Measurements from ENCODE around the gene SLC19A1. TPM values are rescaled to one million over a fixed set of nuclear protein-coding genes. Genes with fewer than 3 reads are reported as not detected.

Gene SLC19A1
- total and polyA plus RNA-seq, 3 experiments from 2014 or later = 7.0 to 66.8 (median 55.7) TPM

DNA sequence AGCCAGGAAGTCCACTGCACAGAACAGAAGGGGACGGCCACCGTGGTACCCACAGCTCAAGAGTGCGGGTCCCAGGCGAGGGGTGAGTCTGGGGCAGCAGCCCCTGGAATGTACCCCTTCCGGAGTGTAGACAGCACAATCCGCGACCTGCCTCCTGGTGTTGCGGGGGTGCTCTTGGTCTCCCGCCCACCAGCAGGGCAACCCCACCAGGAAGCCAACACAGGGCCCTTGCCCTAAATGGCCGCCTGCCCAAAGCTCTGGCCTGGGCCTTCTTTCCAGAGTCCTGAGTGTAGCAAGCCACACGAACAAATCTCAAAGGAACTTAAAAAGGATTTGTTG lies 1.1 kb upstream of the SLC19A1 start:
- Mint-ChIP-seq H3K27me3 (no peaks in the 10 kb centered on the region), H3K4me1 (peaks cover 6 to 17% (median 9%) of the 10 kb centered on the region in 3 donors), H3K36me3 (no peaks in the 10 kb centered on the region), H3K4me3 (peak overlapping the region; percentile 41 to 88 (median 66)), H3K27ac (peak overlapping the region in 2 of 8 donors; percentile 9 to 68), H3K9me3 (no peaks in the 10 kb centered on the region)
- no peak overlapping the region for H3K27ac ChIP-seq (ENCODE audit: low read depth, low read length)
- H3K9me3 ChIP-seq (ENCODE audit: low read length) = no peaks in the 10 kb centered on the region
- POLR2A ChIA-PET = no interaction called here
- H3K36me3 ChIP-seq (ENCODE audit: insufficient read depth, low read length) = no peaks in the 10 kb centered on the region
- CTCF ChIA-PET = no interaction called here
- H3K4me3 ChIP-seq (ENCODE audit: low read length) = no peak overlapping the region
- H3K27me3 ChIP-seq (ENCODE audit: insufficient read depth, low read length, poor library complexity, severe bottlenecking) = no peaks in the 10 kb centered on the region
- DNase-seq = peak in 2 of 5 donors; percentile 1 to 40
- H3K4me1 ChIP-seq (ENCODE audit: insufficient read depth, low read length) = peaks cover 10% of the 10 kb centered on the region

DNA sequence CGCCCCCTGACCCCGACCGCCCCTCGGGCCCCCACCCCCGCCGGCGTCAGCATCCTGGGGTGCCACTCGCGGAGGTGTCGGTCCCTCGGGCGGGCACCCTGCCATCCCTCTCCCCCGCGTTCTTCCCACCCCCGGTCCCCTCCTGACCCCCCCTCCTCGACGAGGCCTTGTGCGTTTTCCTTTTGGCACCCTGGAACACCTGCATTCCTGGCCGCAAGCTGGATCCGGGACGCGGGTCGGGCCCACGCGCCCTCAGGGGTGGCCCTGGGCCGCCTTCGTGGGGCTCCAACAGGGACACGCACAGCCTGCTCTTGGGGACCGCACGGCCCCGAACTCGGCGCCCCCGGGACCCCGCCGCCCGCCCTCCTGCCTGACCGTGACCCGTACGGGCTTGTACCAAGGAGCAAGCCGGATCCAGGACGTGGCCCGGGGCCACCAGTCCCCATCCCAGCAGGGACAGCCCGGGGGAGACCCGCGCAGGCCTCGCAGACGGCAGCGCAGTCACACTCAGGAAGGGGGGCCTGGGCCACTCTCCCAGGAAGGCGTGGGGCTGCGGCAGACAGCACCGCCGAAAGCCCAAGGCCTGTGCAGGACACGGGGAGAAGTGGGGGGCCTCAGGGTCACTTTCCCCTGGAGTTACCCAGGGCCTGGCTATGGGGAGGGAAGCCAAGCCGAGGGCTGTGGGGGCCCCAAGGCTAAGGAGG lies 579 bp upstream of the SLC19A1 start:
- Histone ChIP-seq H3K4me3 (ENCODE audit: low read length) (no peak overlapping the region), H3K27ac (ENCODE audit: low read depth, low read length) (no peak overlapping the region), H3K9me3 (ENCODE audit: low read length) (no peaks in the 10 kb centered on the region), H3K27me3 (ENCODE audit: insufficient read depth, low read length, poor library complexity, severe bottlenecking) (no peaks in the 10 kb centered on the region), H3K36me3 (ENCODE audit: insufficient read depth, low read length) (no peaks in the 10 kb centered on the region), H3K4me1 (ENCODE audit: insufficient read depth, low read length) (peaks cover 10% of the 10 kb centered on the region)
- H3K4me3 Mint-ChIP-seq = peak overlapping the region in 4 of 7 donors; percentile 34 to 88 (median 46)
- no peaks in the 10 kb centered on the region for H3K36me3 Mint-ChIP-seq
- peaks cover 6 to 17% (median 9%) of the 10 kb centered on the region in 3 donors for H3K4me1 Mint-ChIP-seq
- ChIA-PET POLR2A (no interaction called here), CTCF (no interaction called here)
- H3K27ac Mint-ChIP-seq = no peak overlapping the region
- H3K27me3 Mint-ChIP-seq = no peaks in the 10 kb centered on the region
- no peaks in the 10 kb centered on the region for H3K9me3 Mint-ChIP-seq
- no peak for DNase-seq

DNA sequence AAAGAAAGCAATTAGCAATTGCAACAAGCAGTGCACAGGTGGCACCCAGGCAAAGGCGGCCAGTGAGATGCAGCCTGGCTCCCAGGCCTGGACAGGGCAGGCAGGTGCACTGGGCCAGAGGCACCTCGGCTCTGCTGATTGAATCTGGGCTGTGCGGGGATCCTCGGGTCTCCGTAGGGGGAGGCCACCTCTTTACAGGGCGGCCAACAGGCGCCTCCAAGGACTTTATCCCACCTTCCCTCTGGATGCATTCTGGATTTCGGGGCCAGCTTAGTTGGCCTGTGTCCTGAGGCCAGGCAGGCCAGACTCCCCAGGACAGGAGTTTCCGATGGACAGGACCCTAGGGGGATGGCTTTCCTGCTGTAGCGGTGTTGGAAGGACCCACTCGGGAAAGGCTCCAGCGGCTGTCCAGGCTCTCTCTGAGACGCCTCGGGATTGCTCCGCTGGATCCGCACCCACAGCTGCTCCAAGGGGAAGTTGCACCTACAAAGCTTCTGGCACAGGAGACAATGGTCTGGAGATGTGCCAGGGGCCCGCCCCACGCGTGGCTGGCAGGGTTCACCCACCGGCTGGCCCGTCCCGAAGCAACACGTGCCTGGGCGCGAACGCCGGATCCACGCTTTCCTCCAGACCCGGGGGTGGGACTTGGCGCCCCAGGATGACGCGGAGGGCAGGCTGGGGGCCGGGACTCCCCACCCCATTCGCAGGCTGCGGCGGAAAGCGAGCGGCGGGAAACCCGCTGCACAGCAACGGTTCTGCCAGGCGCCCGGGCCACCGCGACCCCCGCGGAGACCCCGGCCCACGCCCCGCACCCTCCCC lies 810 bp downstream of the SLC19A1 start:
- Histone ChIP-seq H3K4me1 (ENCODE audit: insufficient read depth, low read length) (peaks cover 10% of the 10 kb centered on the region), H3K4me3 (ENCODE audit: low read length) (peak overlapping the region; percentile 48), H3K36me3 (ENCODE audit: insufficient read depth, low read length) (no peaks in the 10 kb centered on the region), H3K27ac (ENCODE audit: low read depth, low read length) (peak overlapping the region; percentile 39), H3K27me3 (ENCODE audit: insufficient read depth, low read length, poor library complexity, severe bottlenecking) (no peaks in the 10 kb centered on the region), H3K9me3 (ENCODE audit: low read length) (no peaks in the 10 kb centered on the region)
- Mint-ChIP-seq H3K4me3 (peak overlapping the region; percentile 25 to 86 (median 81)), H3K9me3 (no peaks in the 10 kb centered on the region), H3K27ac (peak overlapping the region in 7 of 8 donors; percentile 47 to 90 (median 74)), H3K36me3 (no peaks in the 10 kb centered on the region), H3K4me1 (peaks cover 6 to 17% (median 9%) of the 10 kb centered on the region in 3 donors), H3K27me3 (no peaks in the 10 kb centered on the region)
- ChIA-PET POLR2A (no interaction called here), CTCF (no interaction called here)
- peak; percentile 68 to 82 (median 70) for DNase-seq

DNA sequence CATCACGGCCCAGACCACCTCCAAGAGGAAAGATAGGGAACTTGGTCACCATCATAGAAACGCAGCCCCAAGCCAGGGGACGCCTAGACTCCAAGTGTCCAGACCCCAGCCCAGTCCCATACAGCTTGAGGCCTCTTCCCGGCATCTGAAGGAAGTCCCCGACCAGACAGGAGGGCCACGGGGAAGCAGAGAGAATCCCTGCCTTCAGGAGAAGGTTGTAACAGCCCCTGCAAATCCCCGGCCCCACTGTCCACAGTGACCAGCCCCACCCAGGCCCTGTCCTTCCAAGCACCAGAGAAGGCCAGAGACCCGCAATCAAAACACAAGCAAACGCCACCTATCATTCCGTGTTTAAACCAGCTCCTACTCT lies 1.7 kb downstream of the SLC19A1 start:
- Mint-ChIP-seq H3K4me1 (peaks cover 7 to 21% (median 9%) of the 10 kb centered on the region in 3 donors), H3K9me3 (no peaks in the 10 kb centered on the region), H3K27me3 (no peaks in the 10 kb centered on the region), H3K4me3 (peak overlapping the region; percentile 25 to 86 (median 81)), H3K27ac (peak overlapping the region; percentile 47 to 90 (median 71)), H3K36me3 (no peaks in the 10 kb centered on the region)
- Histone ChIP-seq H3K27ac (ENCODE audit: low read depth, low read length) (no peak overlapping the region), H3K27me3 (ENCODE audit: insufficient read depth, low read length, poor library complexity, severe bottlenecking) (no peaks in the 10 kb centered on the region), H3K4me3 (ENCODE audit: low read length) (no peak overlapping the region), H3K4me1 (ENCODE audit: insufficient read depth, low read length) (peaks cover 10% of the 10 kb centered on the region), H3K36me3 (ENCODE audit: insufficient read depth, low read length) (no peaks in the 10 kb centered on the region), H3K9me3 (ENCODE audit: low read length) (no peaks in the 10 kb centered on the region)
- DNase-seq = peak in 1 of 5 donors; percentile 44
- POLR2A ChIA-PET = no interaction called here
- CTCF ChIA-PET = interaction anchor here (0.9 kb wide), 1 partner anchor 56 kb away, joined by 3 read pairs; no protein-coding TSS in a partner anchor

DNA sequence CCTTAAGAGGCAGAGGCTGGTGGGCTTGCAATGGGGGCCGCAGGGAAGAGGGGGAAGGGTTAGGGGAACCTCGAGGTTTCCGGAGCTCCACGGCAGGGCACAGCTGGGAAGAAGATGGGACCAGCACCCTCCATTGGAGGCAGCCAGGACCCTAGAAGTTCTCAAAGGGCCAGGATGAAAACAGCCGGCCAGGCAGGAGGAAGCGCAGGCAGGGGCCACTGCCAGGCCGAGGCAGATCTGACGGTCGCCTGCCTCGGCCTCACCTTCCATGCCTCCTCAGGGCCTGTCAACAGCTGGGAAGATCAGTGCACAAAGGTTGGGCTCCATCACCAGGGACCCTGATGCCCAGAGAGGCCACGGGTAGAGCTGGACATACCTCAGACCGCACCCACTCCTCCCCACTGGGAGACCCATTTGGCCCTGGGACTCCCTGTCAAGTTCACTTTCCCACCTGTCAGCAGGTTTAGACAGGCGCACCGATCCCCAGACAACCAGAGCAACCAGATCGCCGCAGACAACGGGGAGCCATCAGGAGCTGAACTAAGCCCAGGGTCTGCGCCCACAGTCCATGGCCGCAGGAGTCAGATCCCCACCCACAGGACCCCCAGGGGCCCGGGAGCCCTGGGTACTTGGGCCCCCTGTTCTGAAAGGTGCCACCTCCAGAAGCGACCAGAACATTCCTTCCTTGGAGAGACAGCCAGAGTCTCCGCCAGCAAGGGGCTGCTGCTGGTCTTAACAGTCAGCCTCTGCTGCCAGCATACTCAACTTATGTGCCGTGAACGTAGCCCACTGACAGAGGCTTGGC lies 2.2 kb downstream of the SLC19A1 start:
- Mint-ChIP-seq H3K27me3 (no peaks in the 10 kb centered on the region), H3K36me3 (peaks cover 0 to 2% (median 0%) of the 10 kb centered on the region in 3 donors), H3K9me3 (no peaks in the 10 kb centered on the region), H3K4me1 (peaks cover 7 to 21% (median 9%) of the 10 kb centered on the region in 3 donors), H3K27ac (peak overlapping the region in 7 of 8 donors; percentile 32 to 90 (median 67)), H3K4me3 (peak overlapping the region; percentile 65 to 86 (median 81))
- Histone ChIP-seq H3K36me3 (ENCODE audit: insufficient read depth, low read length) (no peaks in the 10 kb centered on the region), H3K27me3 (ENCODE audit: insufficient read depth, low read length, poor library complexity, severe bottlenecking) (no peaks in the 10 kb centered on the region), H3K4me1 (ENCODE audit: insufficient read depth, low read length) (peaks cover 10% of the 10 kb centered on the region), H3K4me3 (ENCODE audit: low read length) (no peak overlapping the region), H3K27ac (ENCODE audit: low read depth, low read length) (no peak overlapping the region), H3K9me3 (ENCODE audit: low read length) (no peaks in the 10 kb centered on the region)
- peak in 1 of 5 donors; percentile 31 for DNase-seq
- CTCF ChIA-PET = interaction anchor here (0.9 kb wide), 1 partner anchor 56 kb away, joined by 3 read pairs; no protein-coding TSS in a partner anchor
- POLR2A ChIA-PET = no interaction called here

DNA sequence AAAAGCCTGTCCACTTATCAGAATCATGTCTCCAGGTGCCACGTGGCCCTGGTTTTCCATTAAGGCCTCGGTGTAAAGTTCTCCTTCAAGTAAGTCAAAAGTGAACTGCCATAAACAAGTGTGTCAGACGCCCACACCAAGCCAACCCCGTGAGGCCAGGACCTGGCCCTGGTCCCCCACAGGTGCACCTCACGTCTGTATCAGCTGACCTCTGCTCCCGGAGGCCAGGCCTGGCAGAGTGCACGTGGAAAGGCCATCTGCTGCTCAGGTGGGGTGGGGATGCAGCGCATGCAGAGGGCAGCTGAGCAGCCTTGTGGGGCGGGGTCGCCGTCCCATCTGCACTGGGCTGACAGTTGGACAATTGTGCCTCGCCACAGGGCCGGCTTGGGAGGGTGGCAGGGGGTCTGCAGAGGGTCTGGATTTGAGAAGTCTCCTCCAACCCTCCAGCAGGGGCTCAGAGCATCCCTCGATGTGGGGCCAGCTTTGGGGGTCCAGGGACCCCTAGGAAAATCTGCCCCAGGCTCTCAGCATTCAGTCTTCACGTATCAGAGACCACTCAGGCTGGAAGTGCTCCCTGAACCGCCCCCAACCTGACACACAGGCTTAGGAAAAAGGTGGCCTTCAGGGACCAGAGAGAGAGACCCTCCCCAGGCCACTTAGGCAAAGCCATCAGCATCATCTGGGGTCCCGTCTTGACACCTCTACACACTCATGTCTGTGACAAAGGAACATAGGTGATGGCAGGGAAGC lies 3.0 kb downstream of the SLC19A1 start:
- Histone ChIP-seq H3K27ac (ENCODE audit: low read depth, low read length) (no peak overlapping the region), H3K4me3 (ENCODE audit: low read length) (no peak overlapping the region), H3K4me1 (ENCODE audit: insufficient read depth, low read length) (peaks cover 10% of the 10 kb centered on the region), H3K27me3 (ENCODE audit: insufficient read depth, low read length, poor library complexity, severe bottlenecking) (no peaks in the 10 kb centered on the region), H3K36me3 (ENCODE audit: insufficient read depth, low read length) (no peaks in the 10 kb centered on the region), H3K9me3 (ENCODE audit: low read length) (no peaks in the 10 kb centered on the region)
- peak in 1 of 5 donors; percentile 45 for DNase-seq
- H3K4me3 Mint-ChIP-seq = peak overlapping the region in 3 of 7 donors; percentile 65 to 86 (median 74)
- no peaks in the 10 kb centered on the region for H3K9me3 Mint-ChIP-seq
- peaks cover 0 to 2% (median 0%) of the 10 kb centered on the region in 3 donors for H3K36me3 Mint-ChIP-seq
- H3K4me1 Mint-ChIP-seq = peaks cover 7 to 21% (median 9%) of the 10 kb centered on the region in 3 donors
- no peaks in the 10 kb centered on the region for H3K27me3 Mint-ChIP-seq
- CTCF ChIA-PET = no interaction called here
- peak overlapping the region in 3 of 8 donors; percentile 8 to 38 (median 12) for H3K27ac Mint-ChIP-seq
- POLR2A ChIA-PET = no interaction called here

DNA sequence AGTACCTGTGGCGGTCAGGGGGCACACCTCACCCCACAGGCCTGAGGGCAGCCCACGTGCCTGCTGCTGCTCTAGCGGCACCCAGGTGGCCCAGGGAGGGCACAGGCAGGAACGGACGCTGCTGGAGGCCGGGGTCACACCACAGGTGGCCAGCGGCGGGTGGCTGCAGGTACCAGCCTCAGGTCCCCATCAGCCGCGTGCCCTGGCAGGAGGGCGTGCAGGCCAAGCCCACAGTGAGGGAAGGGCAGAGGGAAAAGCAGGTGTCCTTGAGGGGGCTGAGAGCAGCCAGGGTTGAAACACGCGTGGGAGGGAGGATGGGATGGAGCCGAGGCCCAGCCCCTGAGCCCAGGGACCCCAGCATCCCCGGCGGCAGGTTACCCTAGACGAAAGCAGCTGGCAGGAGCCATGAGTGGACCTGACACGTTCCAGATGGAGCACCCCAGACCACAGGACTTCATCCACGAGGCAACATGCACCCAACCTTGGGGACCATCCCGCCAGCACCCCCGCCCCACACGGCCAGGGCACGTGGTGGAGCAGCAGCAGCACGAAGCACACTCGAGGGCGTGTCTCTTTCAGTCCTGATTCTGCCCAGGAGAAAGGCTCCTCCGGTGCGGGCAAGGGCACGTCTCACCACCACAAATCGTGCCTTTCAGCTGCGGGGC lies 3.7 kb downstream of the SLC19A1 start:
- CTCF ChIA-PET = interaction anchor here (1.6 kb wide), 1 partner anchor 35 kb away, joined by 3 read pairs; no protein-coding TSS in a partner anchor
- Histone ChIP-seq H3K4me3 (ENCODE audit: low read length) (no peak overlapping the region), H3K27ac (ENCODE audit: low read depth, low read length) (no peak overlapping the region), H3K4me1 (ENCODE audit: insufficient read depth, low read length) (peaks cover 11% of the 10 kb centered on the region), H3K27me3 (ENCODE audit: insufficient read depth, low read length, poor library complexity, severe bottlenecking) (no peaks in the 10 kb centered on the region), H3K9me3 (ENCODE audit: low read length) (no peaks in the 10 kb centered on the region), H3K36me3 (ENCODE audit: insufficient read depth, low read length) (no peaks in the 10 kb centered on the region)
- Mint-ChIP-seq H3K9me3 (no peaks in the 10 kb centered on the region), H3K36me3 (peaks cover 0 to 2% (median 0%) of the 10 kb centered on the region in 3 donors), H3K4me1 (peaks cover 7 to 24% (median 9%) of the 10 kb centered on the region in 3 donors), H3K27ac (peak overlapping the region in 2 of 8 donors; percentile 8 to 38), H3K27me3 (no peaks in the 10 kb centered on the region), H3K4me3 (peak overlapping the region in 1 of 7 donors; percentile 23)
- DNase-seq = peak in 1 of 5 donors; percentile 35
- POLR2A ChIA-PET = no interaction called here

All from CD8-positive, alpha-beta memory T cell (primary cell).